Fibroblast of lung (primary cell): ENCODE data around the gene NFAT5.

ENCODE experiments used
- CTCF ChIP-seq, 2 donors: IDR thresholded peaks in 1 of 2; conservative IDR thresholded peaks in 1 of 2; 1 replicate in 1 of 2; 2 replicates in 1 of 2; pipeline ENCODE4 v1.5.1; 2011 to 2012; ENCODE audit warnings: low read length in 2 of 2, control low read depth in 1 of 2, inconsistent platforms in 1 of 2, low read depth in 1 of 2, mild to moderate bottlenecking in 1 of 2
- EZH2 ChIP-seq: IDR thresholded peaks from 2 replicates; pipeline ENCODE4 v1.5.1; 2012; ENCODE audit warnings: low read length, control low read depth, mild to moderate bottlenecking; ENCODE audit errors: missing control alignments

- TF ChIP-seq CTCF (conservative IDR thresholded peaks at IDR 0.05 in 1 of 2, IDR thresholded peaks at IDR 0.05 in 1 of 2; ENCODE audit: low read depth in 1 of 2, low read length in 2 of 2) (no peak), EZH2 (no peak)
Measured at GRCh38 chr16:69754143-69754468, 188.3 kb downstream of the NFAT5 start.
